CD4-positive, alpha-beta memory T cell (primary cell): ENCODE results near the gene BRCA2. TPM values are rescaled to one million over a fixed set of nuclear protein-coding genes. Genes with fewer than 3 reads are reported as not detected.
A peak's percentile ranks its signal among the peaks of the same experiment; 100 is the strongest.

ENCODE experiments used
- CTCF ChIA-PET: fragments of 350-600 bp; sonication (Branson Sonifier 250); formaldehyde crosslinking; loops from one replicate; lab custom pipeline; 2021; ENCODE audit warnings: inconsistent platforms; ENCODE audit not compliant: partially characterized antibody; lab: Charles Lee
- POLR2A ChIA-PET: fragments of 350-600 bp; sonication (Branson Sonifier 250); formaldehyde crosslinking; loops from one replicate; lab custom pipeline; 2021; ENCODE audit not compliant: partially characterized antibody; lab: Charles Lee
- DNase-seq, 5 donors: peaks; one replicate each; pipeline versions ENCODE4 v3.0.0 to v3.0.0-alpha.2; 2020 to 2022; ENCODE audit warnings: mixed read lengths in 1 of 5
- H3K27ac ChIP-seq: one replicate; pipeline ENCODE4 v1.7.0; 2013; ENCODE audit warnings: low read depth, low read length
- H3K27me3 ChIP-seq: 2 replicates; pipeline ENCODE4 v1.7.0; 2013; ENCODE audit warnings: mild to moderate bottlenecking, low read length, moderate library complexity; ENCODE audit not compliant: insufficient read depth
- H3K36me3 ChIP-seq: 2 replicates; pipeline ENCODE4 v1.7.0; 2013; ENCODE audit warnings: mild to moderate bottlenecking, low read length, moderate library complexity; ENCODE audit not compliant: insufficient read depth
- H3K4me1 ChIP-seq: 2 replicates; pipeline ENCODE4 v1.7.0; 2013; ENCODE audit warnings: mild to moderate bottlenecking, low read length, moderate library complexity; ENCODE audit not compliant: insufficient read depth
- H3K4me3 ChIP-seq, 2 donors: one replicate each; pipeline ENCODE4 v1.7.0; 2013; ENCODE audit warnings: low read length in 2 of 2, mild to moderate bottlenecking in 1 of 2
- H3K9me3 ChIP-seq, 2 donors: one replicate each; pipeline ENCODE4 v1.7.0; 2013; ENCODE audit warnings: low read length in 2 of 2, control low read depth in 1 of 2; ENCODE audit not compliant: control insufficient read depth in 1 of 2
- H3K27ac Mint-ChIP-seq, 7 donors: one replicate each; pipeline ENCODE4 v1.8.0; 2020 to 2021; ENCODE audit warnings: mixed read lengths in 7 of 7, mild to moderate bottlenecking in 6 of 7, inconsistent platforms in 3 of 7, moderate library complexity in 3 of 7
- H3K27me3 Mint-ChIP-seq, 2 donors: one replicate each; pipeline ENCODE4 v1.8.0; 2020 to 2021; ENCODE audit warnings: mixed read lengths in 2 of 2
- H3K36me3 Mint-ChIP-seq, 2 donors: one replicate each; pipeline ENCODE4 v1.8.0; 2020 to 2021; ENCODE audit warnings: mixed read lengths in 2 of 2, inconsistent platforms in 1 of 2, mild to moderate bottlenecking in 1 of 2
- H3K4me1 Mint-ChIP-seq, 4 donors: one replicate each; pipeline ENCODE4 v1.8.0; 2020 to 2021; ENCODE audit warnings: mixed read lengths in 4 of 4, mild to moderate bottlenecking in 1 of 4
- H3K4me3 Mint-ChIP-seq, 8 donors: one replicate each; pipeline ENCODE4 v1.8.0; 2020 to 2021; ENCODE audit warnings: mixed read lengths in 8 of 8, mild to moderate bottlenecking in 7 of 8, moderate library complexity in 6 of 8, inconsistent platforms in 3 of 8
- H3K9me3 Mint-ChIP-seq, 8 donors: one replicate each; pipeline ENCODE4 v1.8.0; 2020 to 2021; ENCODE audit warnings: mixed read lengths in 8 of 8, mild to moderate bottlenecking in 5 of 8, inconsistent platforms in 3 of 8, moderate library complexity in 1 of 8
- intact Hi-C: fragments of 100-400 bp; cut with micrococcal nuclease; formaldehyde crosslinking; loops from one replicate; pipeline ENCODE4 v1.15.1; 2023
- polyA plus RNA-seq, 2 donors: library from polyadenylated mRNA; unstranded; fragments of 300-500 nt; fragmentation: Illumina TruSeq; gene quantifications; one replicate each; pipeline ENCODE4 v1.2.3, GENCODE V29; 2021
- total RNA-seq, 2 experiments: library from RNA; stranded (reverse); gene quantifications; one replicate each; pipeline ENCODE4 v1.2.3, GENCODE V29; 2021

The BRCA2 gene
- total and polyA plus RNA-seq, 4 experiments from 2014 or later, result 0.71 to 3.2 (median 2.6) TPM

DNA sequence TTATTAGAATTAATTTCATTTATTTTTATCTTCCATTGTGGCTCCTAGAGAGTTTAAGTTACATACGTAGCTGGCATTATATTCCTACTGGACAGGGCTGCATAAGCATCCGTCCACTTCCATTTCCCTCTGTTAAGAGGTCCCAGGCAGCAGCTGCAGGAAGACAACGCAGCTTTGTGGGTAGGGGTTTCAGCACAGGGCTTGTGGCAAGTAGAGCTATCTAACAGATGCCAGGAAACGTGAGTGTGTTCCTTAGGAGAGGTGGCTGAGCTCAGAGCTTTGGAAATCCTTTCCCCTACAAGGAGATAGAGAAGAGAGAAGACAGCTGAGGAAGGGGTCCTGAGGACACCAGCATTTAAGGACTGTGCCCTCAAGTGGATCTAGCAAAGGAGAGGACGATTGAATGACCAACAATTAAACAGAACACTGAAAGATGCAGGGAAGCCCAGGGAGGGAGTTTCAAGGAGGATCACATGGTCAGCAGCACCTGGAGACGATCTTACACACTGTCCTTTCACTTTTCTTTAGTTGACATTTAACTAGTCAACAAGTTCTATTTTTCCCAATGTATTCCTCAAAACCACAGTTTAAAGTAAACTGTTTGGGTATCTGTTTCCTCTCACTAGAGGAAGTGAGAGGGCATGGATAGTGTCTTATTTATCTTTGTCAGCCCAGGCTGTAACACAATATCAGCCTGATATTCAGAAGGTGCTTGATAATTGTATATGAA is 114.9 kb downstream of the BRCA2 start:
- CTCF ChIA-PET, result interaction anchor here (0.9 to 2.7 kb wide), 4 partner anchors 7 to 115 kb away, joined by 3 to 8 read pairs (median 4); partner anchors contain the start of genes BRCA2 and ZAR1L
- DNase-seq, result no peak
- Mint-ChIP-seq H3K27me3 (no peaks in the 10 kb centered on the region), H3K9me3 (no peaks in the 10 kb centered on the region), H3K4me1 (peaks cover 17 to 38% (median 25%) of the 10 kb centered on the region in 4 donors), H3K36me3 (peaks cover 0 to 25% of the 10 kb centered on the region in 2 donors), H3K27ac (peak overlapping the region in 5 of 7 donors; percentile 10 to 96 (median 50)), H3K4me3 (peak overlapping the region in 5 of 8 donors; percentile 11 to 56 (median 49))
- H3K36me3 ChIP-seq, result no peaks in the 10 kb centered on the region
- intact Hi-C loops, result no loop called here
- no peaks in the 10 kb centered on the region for H3K27me3 ChIP-seq
- H3K4me1 ChIP-seq, result peaks cover 27% of the 10 kb centered on the region
- H3K27ac ChIP-seq, result no peak overlapping the region
- no peak overlapping the region for H3K4me3 ChIP-seq
- POLR2A ChIA-PET, result interaction anchor here (4.9 kb wide), 1 partner anchor 115 kb away, joined by 82 read pairs; the partner anchor contains the start of genes BRCA2 and ZAR1L
- H3K9me3 ChIP-seq, result no peaks in the 10 kb centered on the region

- Histone ChIP-seq H3K4me1 (peaks cover 15% of the 10 kb centered on the region), H3K4me3 (no peak overlapping the region), H3K27ac (no peak overlapping the region), H3K27me3 (no peaks in the 10 kb centered on the region), H3K36me3 (no peaks in the 10 kb centered on the region), H3K9me3 (no peaks in the 10 kb centered on the region)
- ChIA-PET CTCF (interaction anchor here (1.1 to 1.5 kb wide), 2 partner anchors 9 to 11 kb away, joined by 3 to 4 read pairs; no protein-coding TSS in a partner anchor), POLR2A (interaction anchor here (1.2 kb wide), 1 partner anchor 116 kb away, joined by 4 read pairs; the partner anchor contains the start of genes BRCA2 and ZAR1L)
- H3K27me3 Mint-ChIP-seq, result no peaks in the 10 kb centered on the region
- DNase-seq, result no peak
- intact Hi-C loops, result no loop called here
- peaks cover 9 to 26% (median 16%) of the 10 kb centered on the region in 4 donors for H3K4me1 Mint-ChIP-seq
- no peak overlapping the region for H3K4me3 Mint-ChIP-seq
- H3K9me3 Mint-ChIP-seq, result no peaks in the 10 kb centered on the region
- peaks cover 9 to 26% of the 10 kb centered on the region in 2 donors for H3K36me3 Mint-ChIP-seq
- no peak overlapping the region for H3K27ac Mint-ChIP-seq
These were observed 116.1 kb downstream of the BRCA2 start for GRCh38 chr13:32431361-32431760.

- H3K36me3 ChIP-seq, result no peaks in the 10 kb centered on the region
- Mint-ChIP-seq H3K36me3 (peaks cover 9 to 22% of the 10 kb centered on the region in 2 donors), H3K4me1 (peaks cover 9 to 20% (median 15%) of the 10 kb centered on the region in 4 donors), H3K9me3 (no peaks in the 10 kb centered on the region), H3K27ac (peak overlapping the region in 2 of 7 donors; percentile 46 to 56), H3K4me3 (no peak overlapping the region), H3K27me3 (no peaks in the 10 kb centered on the region)
- POLR2A ChIA-PET, result no interaction called here
- H3K4me3 ChIP-seq, result no peak overlapping the region
- H3K27me3 ChIP-seq, result no peaks in the 10 kb centered on the region
- intact Hi-C loops, result no loop called here
- H3K4me1 ChIP-seq, result peaks cover 12% of the 10 kb centered on the region
- CTCF ChIA-PET, result no interaction called here
- DNase-seq, result no peak
- no peak overlapping the region for H3K27ac ChIP-seq
- H3K9me3 ChIP-seq, result no peaks in the 10 kb centered on the region
These were observed 117.5 kb downstream of the BRCA2 start for GRCh38 chr13:32432856-32433255.

DNA sequence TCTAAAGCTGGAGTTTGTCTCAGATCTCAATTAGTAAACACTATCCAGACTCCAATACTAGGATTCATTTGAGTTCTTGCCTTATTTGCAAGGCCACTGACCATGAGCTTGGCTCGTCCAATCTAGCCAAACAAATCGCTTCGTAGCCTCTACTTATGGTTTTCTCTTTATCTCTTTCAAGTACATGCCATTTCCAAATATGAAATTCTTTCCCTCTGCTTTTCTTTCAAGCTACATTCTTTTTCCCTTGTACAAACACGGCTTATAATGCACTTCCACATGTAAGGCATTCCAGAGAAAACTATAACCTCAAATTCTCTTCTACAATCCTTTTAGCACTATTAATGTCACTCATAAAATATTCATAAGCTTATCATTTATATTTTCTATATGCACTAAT is 123.6 kb downstream of the BRCA2 start:
- intact Hi-C loops, result no loop called here

GRCh38 chr13:32443111-32443510 is 127.8 kb downstream of the BRCA2 start:
- peaks cover 11 to 25% of the 10 kb centered on the region in 2 donors for H3K36me3 Mint-ChIP-seq
- peak; percentile 33 to 45 (median 41) for DNase-seq
- H3K27me3 Mint-ChIP-seq, result no peaks in the 10 kb centered on the region
- intact Hi-C loops, result loop anchor here (1.0 to 5.0 kb wide), 5 partner anchors 62 to 533 kb away; no protein-coding TSS in a partner anchor
- H3K4me1 Mint-ChIP-seq, result peaks cover 1 to 4% (median 3%) of the 10 kb centered on the region in 4 donors
- POLR2A ChIA-PET, result interaction anchor here (0.9 kb wide), 1 partner anchor 15 kb away, joined by 3 read pairs; the partner anchor contains the start of gene N4BP2L1
- peak overlapping the region in 4 of 7 donors; percentile 0 to 54 (median 28) for H3K27ac Mint-ChIP-seq
- CTCF ChIA-PET, result interaction anchor here (0.9 to 1.8 kb wide), 9 partner anchors 12 to 533 kb away, joined by 3 to 10 read pairs (median 4); no protein-coding TSS in a partner anchor
- H3K4me3 Mint-ChIP-seq, result no peak overlapping the region
- H3K9me3 ChIP-seq, result no peaks in the 10 kb centered on the region
- H3K27me3 ChIP-seq, result no peaks in the 10 kb centered on the region
- H3K36me3 ChIP-seq, result no peaks in the 10 kb centered on the region
- H3K4me1 ChIP-seq, result no peaks in the 10 kb centered on the region
- H3K4me3 ChIP-seq, result no peak overlapping the region
- H3K9me3 Mint-ChIP-seq, result no peaks in the 10 kb centered on the region
- H3K27ac ChIP-seq, result no peak overlapping the region

More for the DNA sequence above, 123.6 kb downstream of the BRCA2 start:
- Histone ChIP-seq H3K4me1 (no peaks in the 10 kb centered on the region), H3K36me3 (no peaks in the 10 kb centered on the region), H3K9me3 (no peaks in the 10 kb centered on the region), H3K27me3 (no peaks in the 10 kb centered on the region), H3K27ac (no peak overlapping the region), H3K4me3 (no peak overlapping the region)
- CTCF ChIA-PET, result interaction anchor here (0.9 to 1.6 kb wide), 4 partner anchors 9 to 171 kb away, joined by 3 to 4 read pairs (median 3); partner anchors contain the start of gene N4BP2L1
- H3K4me1 Mint-ChIP-seq, result peaks cover 0 to 4% (median 3%) of the 10 kb centered on the region in 4 donors
- H3K27me3 Mint-ChIP-seq, result no peaks in the 10 kb centered on the region
- H3K9me3 Mint-ChIP-seq, result no peaks in the 10 kb centered on the region
- H3K27ac Mint-ChIP-seq, result no peak overlapping the region
- H3K4me3 Mint-ChIP-seq, result no peak overlapping the region
- peaks cover 23 to 35% of the 10 kb centered on the region in 2 donors for H3K36me3 Mint-ChIP-seq
- DNase-seq, result no peak
- POLR2A ChIA-PET, result interaction anchor here (1.6 kb wide), 1 partner anchor 12 kb away, joined by 5 read pairs; no protein-coding TSS in a partner anchor

- Histone ChIP-seq H3K4me1 (no peaks in the 10 kb centered on the region), H3K36me3 (no peaks in the 10 kb centered on the region), H3K27ac (no peak overlapping the region), H3K9me3 (no peaks in the 10 kb centered on the region), H3K4me3 (no peak overlapping the region), H3K27me3 (no peaks in the 10 kb centered on the region)
- DNase-seq, result no peak
- ChIA-PET POLR2A (no interaction called here), CTCF (interaction anchor here (0.8 to 1.4 kb wide), 6 partner anchors 11 to 536 kb away, joined by 3 to 4 read pairs (median 3); no protein-coding TSS in a partner anchor)
- H3K4me1 Mint-ChIP-seq, result peaks cover 3 to 6% (median 4%) of the 10 kb centered on the region in 4 donors
- H3K9me3 Mint-ChIP-seq, result no peaks in the 10 kb centered on the region
- peaks cover 5 to 11% of the 10 kb centered on the region in 2 donors for H3K36me3 Mint-ChIP-seq
- H3K27me3 Mint-ChIP-seq, result no peaks in the 10 kb centered on the region
- H3K27ac Mint-ChIP-seq, result peak overlapping the region in 1 of 7 donors; percentile 38
- no peak overlapping the region for H3K4me3 Mint-ChIP-seq
- intact Hi-C loops, result no loop called here
These were observed 130.2 kb downstream of the BRCA2 start for GRCh38 chr13:32445461-32445860.

DNA sequence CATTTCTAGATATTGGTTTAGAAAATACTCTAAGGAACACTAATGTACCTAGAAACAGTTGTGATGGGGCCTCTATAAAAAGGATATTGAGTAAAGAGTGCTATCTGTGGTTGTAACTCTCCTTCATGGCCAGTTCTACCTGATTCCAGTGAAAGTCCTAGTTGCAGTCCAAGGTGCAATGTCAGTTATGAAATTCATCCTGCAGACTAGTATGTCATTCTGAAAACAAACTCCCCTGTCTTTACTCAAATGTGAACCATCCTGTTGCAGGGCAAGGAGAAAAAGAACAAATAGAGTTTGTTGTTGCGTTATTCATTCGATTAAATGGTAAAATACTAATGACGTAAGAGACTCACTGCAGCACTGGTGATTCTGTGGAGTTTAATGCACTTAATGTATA is 130.9 kb downstream of the BRCA2 start:
- CTCF ChIA-PET, result no interaction called here
- no peak overlapping the region for H3K4me3 ChIP-seq
- intact Hi-C loops, result no loop called here
- H3K9me3 Mint-ChIP-seq, result peaks cover 0 to 2% (median 0%) of the 10 kb centered on the region in 8 donors
- H3K9me3 ChIP-seq, result no peaks in the 10 kb centered on the region
- H3K27ac ChIP-seq, result no peak overlapping the region
- DNase-seq, result no peak
- H3K36me3 ChIP-seq, result no peaks in the 10 kb centered on the region
- H3K4me3 Mint-ChIP-seq, result no peak overlapping the region
- POLR2A ChIA-PET, result no interaction called here
- H3K36me3 Mint-ChIP-seq, result peaks cover 7 to 14% of the 10 kb centered on the region in 2 donors
- H3K4me1 Mint-ChIP-seq, result peaks cover 3 to 6% (median 4%) of the 10 kb centered on the region in 4 donors
- no peaks in the 10 kb centered on the region for H3K27me3 Mint-ChIP-seq
- H3K27me3 ChIP-seq, result no peaks in the 10 kb centered on the region
- no peak overlapping the region for H3K27ac Mint-ChIP-seq
- no peaks in the 10 kb centered on the region for H3K4me1 ChIP-seq
